Right renal pelvis (tissue), 4 donors: ENCODE data around the gene NR2F2. TPM values are rescaled to one million over a fixed set of nuclear protein-coding genes. Genes with fewer than 3 reads are reported as not detected.
"Not testable (repeated sequence)": the region's sequence is repeated elsewhere in the genome, so short reads cannot be mapped to it uniquely, and the experiment has no call there.

Experiments used
- DNase-seq, 4 donors: peaks; one replicate each; pipeline ENCODE4 v3.0.0-alpha.2; 2013; ENCODE audit warnings: low read depth in 4 of 4, low spot score in 3 of 4, missing footprints in 1 of 4
- polyA plus RNA-seq, 4 donors: library from polyadenylated mRNA; unstranded; fragments of 120-200 nt; gene quantifications; one replicate each; pipeline ENCODE4 v1.2.1, GENCODE V29; 2013; ENCODE audit not compliant: insufficient read length in 4 of 4

Gene NR2F2
- polyA plus RNA-seq, 4 donors, result 350 to 428 (median 397) TPM

GRCh38 chr15:96362755-96363651, 32.5 kb downstream of the NR2F2 start:
- peak in 1 of 4 donors; percentile 18 for DNase-seq

GRCh38 chr15:96363707-96364106, 33.2 kb downstream of the NR2F2 start:
- DNase-seq, result no peak

DNA sequence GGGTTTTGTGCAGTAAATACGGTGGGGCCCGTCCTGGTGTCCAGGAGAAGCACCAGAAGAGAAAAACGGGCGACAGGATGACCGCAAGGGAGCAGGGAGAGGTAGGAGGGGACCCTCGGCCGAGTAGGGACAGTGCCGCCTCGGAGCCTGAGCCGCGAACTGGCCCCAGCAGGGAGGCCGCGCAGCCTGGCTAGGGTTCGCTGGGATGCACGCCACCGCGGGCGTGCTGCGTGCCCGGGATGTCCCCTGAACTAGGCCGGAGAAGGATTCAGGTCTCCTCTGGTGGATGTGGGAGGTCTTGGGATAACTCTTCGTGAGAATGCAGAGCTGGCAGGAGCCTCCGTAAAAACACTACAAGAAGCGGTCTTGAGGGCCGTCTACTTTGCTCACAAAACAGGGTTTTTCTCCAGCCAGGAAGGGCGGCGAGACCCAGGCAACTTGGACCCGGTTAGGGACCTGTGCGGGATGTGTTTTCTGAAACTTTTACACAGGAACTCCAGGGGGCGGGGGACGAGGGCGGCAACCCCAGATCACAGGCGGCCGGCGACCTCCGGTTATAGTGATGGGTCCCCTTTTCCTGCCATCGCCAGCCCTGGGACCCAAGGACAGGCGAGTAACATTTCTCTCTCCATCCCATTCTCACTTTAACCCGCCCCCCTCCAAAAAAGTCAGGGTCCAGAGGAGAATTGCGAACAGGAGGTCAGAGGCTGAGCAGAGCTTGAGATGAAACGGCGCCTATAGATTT, 35.5 kb downstream of the NR2F2 start:
- peak in 1 of 4 donors; percentile 6 for DNase-seq

DNA sequence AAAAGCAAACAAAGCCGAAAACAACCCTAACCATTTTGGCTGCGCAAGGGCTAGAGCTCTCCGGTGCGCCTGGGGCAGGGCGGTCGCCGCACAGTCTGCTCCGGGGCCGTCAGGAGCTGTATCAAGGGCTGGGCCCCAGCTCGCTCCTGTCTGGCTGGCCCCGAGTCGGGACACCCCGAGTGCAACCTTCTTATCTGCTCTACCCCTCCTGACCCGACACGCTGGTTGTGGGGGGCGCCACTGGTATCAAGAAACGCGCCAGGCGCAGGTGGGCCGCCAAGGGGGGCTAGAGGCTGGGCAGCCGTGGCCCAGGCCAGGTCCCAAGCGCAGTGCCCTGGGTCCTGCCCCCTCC, 36.0 kb downstream of the NR2F2 start:
- DNase-seq, result no peak

GRCh38 chr15:96367311-96368200, 37.1 kb downstream of the NR2F2 start:
- DNase-seq, result peak in 1 of 4 donors; percentile 40

GRCh38 chr15:96369351-96369750, 38.9 kb downstream of the NR2F2 start:
- no peak for DNase-seq

DNA sequence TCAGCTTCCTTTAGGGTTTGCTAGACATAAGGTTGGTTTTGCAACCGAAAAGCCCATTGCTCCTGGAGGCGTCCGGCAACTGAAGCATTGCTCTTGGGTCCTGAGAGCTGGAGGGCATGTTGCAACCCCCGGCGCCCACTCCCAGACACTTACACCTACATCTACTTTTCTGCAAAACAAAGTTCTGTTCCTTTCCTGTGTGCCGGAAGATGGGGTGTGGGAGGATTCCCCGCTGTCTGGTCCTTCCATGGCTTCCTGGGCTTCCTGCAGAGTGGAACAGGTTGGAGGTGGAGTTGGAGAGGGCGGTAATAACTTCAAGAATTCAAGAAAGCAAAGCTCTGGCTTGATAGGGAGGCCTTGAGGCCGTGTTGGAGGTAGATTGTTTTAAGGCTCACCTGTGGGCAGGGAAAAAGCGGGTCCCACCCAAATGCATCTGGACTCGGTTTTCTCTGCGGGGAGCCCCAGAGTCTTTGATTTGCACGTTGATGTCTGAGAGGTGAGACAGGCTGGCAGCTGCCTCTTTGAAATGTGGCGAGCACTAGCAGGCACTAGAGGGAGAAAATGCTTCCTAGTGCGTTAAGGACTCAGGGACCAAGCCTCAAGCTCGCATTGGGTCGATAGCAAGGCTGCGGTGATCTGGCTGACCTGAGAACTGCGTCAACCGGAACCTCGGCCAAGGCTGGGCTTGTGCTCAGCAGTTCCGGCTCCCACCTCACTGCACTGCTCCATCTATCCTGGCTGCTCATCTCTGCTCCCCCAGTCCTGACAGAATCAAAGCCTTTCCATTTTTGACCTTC, 39.5 kb downstream of the NR2F2 start:
- no peak for DNase-seq

GRCh38 chr15:96372554-96372953, 42.1 kb downstream of the NR2F2 start:
- no peak for DNase-seq

DNA sequence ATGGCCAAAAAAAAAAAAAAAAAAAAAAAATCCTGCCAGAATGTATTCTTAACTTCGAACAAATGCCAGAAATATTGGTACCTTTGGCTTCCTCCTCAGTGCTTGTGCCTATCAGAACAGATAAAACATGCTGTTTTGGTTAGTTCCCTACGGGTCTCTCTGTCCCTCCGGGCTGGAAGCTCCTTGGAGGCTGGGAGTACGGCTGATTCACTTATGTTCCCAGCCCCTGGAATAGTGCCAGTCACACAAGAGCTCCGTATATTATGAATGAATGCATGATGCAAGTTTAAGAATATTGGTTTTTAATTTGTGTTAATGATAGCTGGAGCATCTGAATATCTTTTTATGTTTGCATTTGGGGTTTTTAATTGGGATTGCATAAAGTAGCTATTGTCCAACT, 44.0 kb downstream of the NR2F2 start:
- no peak for DNase-seq

DNA sequence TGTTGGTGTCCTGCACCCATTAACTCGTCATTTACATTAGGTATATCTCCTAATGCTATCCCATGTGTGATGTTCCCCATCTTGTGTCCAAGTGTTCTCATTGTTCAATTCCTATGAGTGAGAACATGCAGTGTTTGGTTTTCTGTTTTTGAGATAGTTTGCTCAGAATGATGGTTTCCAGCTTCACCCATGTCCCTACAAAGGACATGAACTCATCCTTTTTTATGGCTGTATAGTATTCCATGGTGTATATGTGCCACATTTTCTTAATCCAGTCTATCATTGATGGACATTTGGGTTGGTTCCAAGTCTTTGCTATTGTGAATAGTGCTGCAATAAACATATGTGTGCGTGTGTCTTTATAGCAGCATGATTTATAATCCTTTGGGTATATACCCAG, 49.1 kb downstream of the NR2F2 start:
- not testable (repeated sequence) for DNase-seq

GRCh38 chr15:96381463-96381862, 51.0 kb downstream of the NR2F2 start:
- DNase-seq, result no peak

DNA sequence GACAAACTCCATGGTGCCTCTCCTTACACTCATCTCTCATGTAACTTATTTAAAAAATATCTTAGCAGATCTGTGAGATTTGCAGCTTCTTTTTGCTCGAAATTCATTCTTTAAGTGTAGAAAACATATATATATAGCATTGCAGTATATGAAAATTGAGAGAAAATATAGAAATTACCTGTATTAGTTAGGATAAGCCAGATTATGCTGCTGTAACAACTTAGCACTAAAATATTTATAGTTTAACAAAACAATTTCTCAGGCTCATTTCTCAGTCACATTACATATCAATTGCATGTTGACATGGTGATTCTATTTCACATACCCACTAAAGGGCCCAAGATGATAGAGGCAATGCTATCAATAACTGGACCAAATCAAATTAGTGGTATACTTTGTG, 54.7 kb downstream of the NR2F2 start:
- DNase-seq, result no peak

DNA sequence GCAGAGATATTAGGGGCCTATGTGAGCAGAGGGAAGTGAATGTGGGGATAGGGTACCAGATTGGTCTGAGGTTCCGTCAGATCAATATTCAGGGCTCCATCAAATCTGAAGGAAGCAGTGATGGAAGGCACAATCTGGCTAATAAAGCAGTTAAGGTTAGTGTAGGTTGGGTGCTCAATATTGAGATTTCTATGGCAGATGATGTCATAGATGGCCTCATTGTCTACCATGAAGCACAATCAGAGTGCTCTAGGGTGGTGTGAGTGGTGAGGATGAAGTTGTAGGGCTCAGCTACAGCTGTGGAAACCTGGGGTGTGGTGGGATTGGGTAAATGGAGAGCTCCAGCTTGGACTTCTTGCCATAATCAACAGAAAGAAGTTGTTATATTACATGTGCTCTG, 58.2 kb downstream of the NR2F2 start:
- no peak for DNase-seq
